BE2C (cell line): ENCODE measurements around the gene CCDC150.

ENCODE experiments used
- DNase-seq: peaks from one replicate; pipeline ENCODE4 v3.0.0-alpha.2; 2020
- H3K27me3 ChIP-seq: fragments of 250-450 bp; sonication (Bioruptor Pico); 2 replicates; pipeline ENCODE4 v1.5.1; 2020; ENCODE audit warnings: mild to moderate bottlenecking
- H3K36me3 ChIP-seq: fragments of 250-450 bp; sonication (Bioruptor Pico); 2 replicates; pipeline ENCODE4 v1.5.1; 2020; ENCODE audit warnings: mild to moderate bottlenecking
- H3K4me1 ChIP-seq: fragments of 250-450 bp; sonication (Bioruptor Pico); 2 replicates; pipeline ENCODE4 v1.5.1; 2020
- H3K4me3 ChIP-seq: 2 replicates; pipeline ENCODE4 v1.5.1; 2011; ENCODE audit warnings: low read depth, low read length
- H3K9me3 ChIP-seq: fragments of 250-450 bp; sonication (Bioruptor Pico); 2 replicates; pipeline ENCODE4 v1.5.1; 2020
- TF ChIP-seq, protein P1 (sequence below): IDR thresholded peaks from 2 replicates; pipeline ENCODE4 v1.5.1; 2012; ENCODE audit warnings: mild to moderate bottlenecking, low read depth, low read length

The CCDC150 gene

DNA sequence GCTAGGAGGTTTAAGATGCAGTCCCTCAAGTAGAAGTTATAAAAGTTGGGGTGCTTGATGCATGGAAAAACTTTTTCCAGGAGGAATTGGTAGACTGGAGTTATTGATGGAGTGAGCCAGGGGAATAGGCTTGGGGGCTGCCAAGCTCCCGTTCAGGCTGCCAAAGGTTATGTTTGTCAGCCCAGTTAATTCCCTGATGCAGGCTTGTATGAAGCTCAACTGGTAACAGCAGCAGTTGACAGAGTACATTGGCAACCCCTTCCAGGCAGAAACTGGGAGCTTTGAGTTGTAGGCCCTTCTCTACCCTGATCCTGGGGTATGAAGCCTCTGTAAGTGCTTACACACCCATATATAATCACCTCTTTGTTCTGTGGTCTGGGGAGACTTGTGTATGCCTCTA is 16.2 kb downstream of the CCDC150 start:
- no peaks in the 10 kb centered on the region; the same call in 1 of the 2 replicates for H3K4me1 ChIP-seq
- no peaks in the 10 kb centered on the region for H3K27me3 ChIP-seq
- no peak for DNase-seq
- TF ChIP-seq, protein P1, sequence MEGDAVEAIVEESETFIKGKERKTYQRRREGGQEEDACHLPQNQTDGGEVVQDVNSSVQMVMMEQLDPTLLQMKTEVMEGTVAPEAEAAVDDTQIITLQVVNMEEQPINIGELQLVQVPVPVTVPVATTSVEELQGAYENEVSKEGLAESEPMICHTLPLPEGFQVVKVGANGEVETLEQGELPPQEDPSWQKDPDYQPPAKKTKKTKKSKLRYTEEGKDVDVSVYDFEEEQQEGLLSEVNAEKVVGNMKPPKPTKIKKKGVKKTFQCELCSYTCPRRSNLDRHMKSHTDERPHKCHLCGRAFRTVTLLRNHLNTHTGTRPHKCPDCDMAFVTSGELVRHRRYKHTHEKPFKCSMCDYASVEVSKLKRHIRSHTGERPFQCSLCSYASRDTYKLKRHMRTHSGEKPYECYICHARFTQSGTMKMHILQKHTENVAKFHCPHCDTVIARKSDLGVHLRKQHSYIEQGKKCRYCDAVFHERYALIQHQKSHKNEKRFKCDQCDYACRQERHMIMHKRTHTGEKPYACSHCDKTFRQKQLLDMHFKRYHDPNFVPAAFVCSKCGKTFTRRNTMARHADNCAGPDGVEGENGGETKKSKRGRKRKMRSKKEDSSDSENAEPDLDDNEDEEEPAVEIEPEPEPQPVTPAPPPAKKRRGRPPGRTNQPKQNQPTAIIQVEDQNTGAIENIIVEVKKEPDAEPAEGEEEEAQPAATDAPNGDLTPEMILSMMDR, result no peak
- H3K9me3 ChIP-seq, result peaks cover 5% of the 10 kb centered on the region
- peaks cover 5% of the 10 kb centered on the region; the same call in 1 of the 2 replicates for H3K36me3 ChIP-seq
- no peak overlapping the region for H3K4me3 ChIP-seq

DNA sequence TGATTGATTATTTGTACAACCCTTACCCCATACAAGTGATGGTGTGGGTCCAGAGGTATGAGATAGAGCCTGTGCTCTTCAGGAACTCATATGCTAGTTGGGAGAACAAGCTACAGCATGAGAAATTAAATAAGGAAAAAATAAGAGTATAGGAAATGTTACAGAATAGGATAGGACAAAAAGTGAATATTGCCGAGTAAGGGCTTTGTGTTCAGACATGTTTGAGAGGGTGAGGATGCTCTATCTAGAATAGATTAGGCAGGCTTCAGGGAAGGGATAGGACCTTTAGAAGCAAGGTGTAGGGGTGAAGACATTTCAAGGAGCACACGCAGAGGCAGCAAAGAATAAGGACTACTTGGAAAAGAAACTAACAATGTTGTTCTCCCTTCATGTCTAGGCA is 17.8 kb downstream of the CCDC150 start:
- Histone ChIP-seq H3K4me3 (no peak overlapping the region), H3K27me3 (no peaks in the 10 kb centered on the region), H3K36me3 (peaks cover 5% of the 10 kb centered on the region; the same call in 1 of the 2 replicates), H3K9me3 (no peaks in the 10 kb centered on the region), H3K4me1 (no peaks in the 10 kb centered on the region; the same call in 1 of the 2 replicates)
- no peak for DNase-seq
- TF ChIP-seq, protein P1, result no peak

DNA sequence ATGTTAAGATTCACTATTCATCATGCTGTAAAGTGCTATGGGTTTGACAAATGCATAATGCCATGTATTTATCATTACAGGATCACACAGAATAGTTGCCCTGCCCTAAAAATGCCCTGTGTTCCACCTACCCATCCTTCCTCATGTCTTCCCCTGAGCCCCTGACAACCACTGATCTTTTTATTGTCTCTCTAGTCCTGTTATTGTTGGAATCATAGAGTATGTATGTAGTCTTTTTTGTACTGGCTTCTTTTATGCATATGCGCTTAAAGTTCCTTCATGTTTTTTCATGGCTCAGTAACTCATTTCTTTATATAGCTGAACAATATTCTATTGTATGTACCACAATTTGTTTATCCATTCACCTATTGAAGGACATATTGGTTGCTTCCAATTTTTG is 20.3 kb downstream of the CCDC150 start:
- Histone ChIP-seq H3K36me3 (peaks cover 5% of the 10 kb centered on the region; the same call in 1 of the 2 replicates), H3K4me1 (no peaks in the 10 kb centered on the region; the same call in 1 of the 2 replicates), H3K4me3 (no peak overlapping the region), H3K27me3 (no peaks in the 10 kb centered on the region), H3K9me3 (no peaks in the 10 kb centered on the region)
- TF ChIP-seq, protein P1, result no peak
- no peak for DNase-seq

DNA sequence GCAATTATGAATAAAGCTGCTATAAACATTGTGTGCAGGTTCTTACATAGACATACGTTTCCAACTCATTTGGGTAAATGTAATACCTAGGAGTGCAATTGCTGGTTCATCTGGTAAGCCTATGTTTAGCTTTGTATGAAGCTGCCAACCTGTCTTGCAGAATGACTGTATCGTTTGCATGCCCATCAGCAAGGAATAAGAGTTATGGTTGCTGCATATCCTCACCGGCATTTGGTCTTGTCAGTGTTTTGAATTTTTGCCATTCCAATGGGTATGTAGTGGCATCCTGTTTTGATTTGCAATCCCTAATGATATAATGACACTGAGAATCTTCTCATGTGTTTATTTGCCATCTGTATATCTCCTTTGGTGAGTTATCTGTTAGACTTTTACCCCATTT is 20.7 kb downstream of the CCDC150 start:
- no peaks in the 10 kb centered on the region for H3K27me3 ChIP-seq
- no peak for DNase-seq
- TF ChIP-seq, protein P1, result no peak
- H3K4me3 ChIP-seq, result no peak overlapping the region
- no peaks in the 10 kb centered on the region; the same call in 1 of the 2 replicates for H3K4me1 ChIP-seq
- H3K36me3 ChIP-seq, result peaks cover 5% of the 10 kb centered on the region; the same call in 1 of the 2 replicates
- H3K9me3 ChIP-seq, result no peaks in the 10 kb centered on the region

DNA sequence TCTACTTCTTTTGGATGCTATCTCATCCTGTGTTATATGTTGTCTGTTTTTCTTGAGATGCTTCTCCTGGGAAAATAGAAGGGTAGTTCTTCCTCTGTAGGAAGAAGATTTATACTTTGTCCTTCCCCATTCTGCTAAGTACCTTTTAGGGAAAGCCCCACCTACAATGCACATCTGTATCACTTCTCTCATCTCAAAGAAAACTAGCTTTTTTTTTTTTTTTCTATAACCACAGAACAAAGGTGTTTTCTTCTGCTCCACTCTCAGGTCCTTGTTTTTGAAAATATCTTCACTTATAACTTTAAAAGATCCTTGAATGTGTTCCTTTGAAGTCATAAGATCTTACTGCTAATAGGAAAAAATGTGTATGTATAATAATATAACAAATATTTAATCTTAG is 30.8 kb downstream of the CCDC150 start:
- H3K4me1 ChIP-seq, result no peaks in the 10 kb centered on the region
- H3K36me3 ChIP-seq, result no peaks in the 10 kb centered on the region; the same call in none of the 2 replicates
- no peak overlapping the region for H3K4me3 ChIP-seq
- H3K27me3 ChIP-seq, result no peaks in the 10 kb centered on the region
- TF ChIP-seq, protein P1, result no peak
- no peak for DNase-seq
- no peaks in the 10 kb centered on the region; the same call in 1 of the 2 replicates for H3K9me3 ChIP-seq

DNA sequence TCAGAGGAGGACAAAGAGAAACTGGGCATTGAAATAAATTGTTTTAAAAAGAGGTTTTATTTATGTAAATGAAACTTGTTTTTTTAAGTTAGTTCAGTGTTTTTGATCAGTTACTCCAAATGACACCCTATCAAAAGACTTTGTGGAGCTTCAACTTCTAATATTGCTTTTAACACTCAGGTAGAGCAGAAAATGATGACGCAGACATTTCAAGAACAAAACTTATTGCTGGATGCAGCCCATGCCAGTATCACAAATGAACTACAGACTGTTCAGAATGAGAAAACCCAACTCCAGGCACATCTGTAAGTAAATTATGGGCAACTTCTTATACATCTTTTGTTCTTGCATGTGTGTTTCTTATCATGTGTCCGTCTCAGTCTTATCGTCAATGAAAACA is 36.4 kb downstream of the CCDC150 start:
- no peak overlapping the region for H3K4me3 ChIP-seq
- no peak for DNase-seq
- peaks cover 7% of the 10 kb centered on the region; the same call in 1 of the 2 replicates for H3K4me1 ChIP-seq
- TF ChIP-seq, protein P1, result no peak
- no peaks in the 10 kb centered on the region for H3K27me3 ChIP-seq
- H3K9me3 ChIP-seq, result no peaks in the 10 kb centered on the region
- no peaks in the 10 kb centered on the region; the same call in none of the 2 replicates for H3K36me3 ChIP-seq
